Fibroblast of lung (primary cell): ENCODE data around the gene WDR43. TPM values are rescaled to one million over a fixed set of nuclear protein-coding genes. Genes with fewer than 3 reads are reported as not detected.

Source experiments
- DNase-seq, 2 donors: peaks; one replicate each; pipeline versions ENCODE4 v3.0.0 to v3.0.0-alpha.2; 2010; ENCODE audit warnings: low read depth in 2 of 2
- H2AFZ ChIP-seq: 2 replicates; pipeline ENCODE4 v1.5.1; 2012; ENCODE audit warnings: low read length, control low read depth, inconsistent platforms
- H3K27ac ChIP-seq: 2 replicates; pipeline ENCODE4 v1.5.1; 2011; ENCODE audit warnings: low read length, control low read depth; ENCODE audit not compliant: insufficient read depth
- H3K27me3 ChIP-seq: 2 replicates; pipeline ENCODE4 v1.5.1; 2011; ENCODE audit warnings: mild to moderate bottlenecking, low read length; ENCODE audit not compliant: control insufficient read depth, insufficient read depth
- H3K36me3 ChIP-seq: 2 replicates; pipeline ENCODE4 v1.5.1; 2011; ENCODE audit warnings: low read length; ENCODE audit not compliant: control insufficient read depth, insufficient read depth
- H3K4me1 ChIP-seq: 2 replicates; pipeline ENCODE4 v1.5.1; 2011; ENCODE audit warnings: low read length; ENCODE audit not compliant: control insufficient read depth, insufficient read depth; ENCODE audit errors: extremely low read depth
- H3K4me2 ChIP-seq: 2 replicates; pipeline ENCODE4 v1.5.1; 2011; ENCODE audit warnings: low read length, control low read depth; ENCODE audit not compliant: insufficient read depth; ENCODE audit errors: extremely low read depth
- H3K4me3 ChIP-seq, 4 experiments: fragments of 200-600 bp in 1 of 4; sonication (generic) in 1 of 4; replicated peaks in 1 of 4; 2 replicates each; pipeline ENCODE4 v1.5.1; 2011 to 2016; ENCODE audit warnings: low read length in 4 of 4, low read depth in 3 of 4, mild to moderate bottlenecking in 3 of 4, control low read depth in 2 of 4, inconsistent platforms in 1 of 4, mixed read lengths in 1 of 4; ENCODE audit not compliant: insufficient read depth in 1 of 4; ENCODE audit errors: control extremely low read depth in 1 of 4
- H3K79me2 ChIP-seq: 2 replicates; pipeline ENCODE4 v1.5.1; 2012; ENCODE audit warnings: mild to moderate bottlenecking, low read length, inconsistent platforms; ENCODE audit not compliant: control insufficient read depth, insufficient read depth
- H3K9ac ChIP-seq: 2 replicates; pipeline ENCODE4 v1.5.1; 2011; ENCODE audit warnings: mild to moderate bottlenecking, low read length, control low read depth; ENCODE audit not compliant: insufficient read depth
- H3K9me3 ChIP-seq: 2 replicates; pipeline ENCODE4 v1.5.1; 2012; ENCODE audit warnings: low read depth, low read length; ENCODE audit not compliant: control insufficient read depth, insufficient read depth
- H4K20me1 ChIP-seq: 2 replicates; pipeline ENCODE4 v1.5.1; 2011; ENCODE audit warnings: low read length; ENCODE audit not compliant: control insufficient read depth, insufficient read depth; ENCODE audit errors: extremely low read depth
- EZH2 ChIP-seq: IDR thresholded peaks from 2 replicates; pipeline ENCODE4 v1.5.1; 2012; ENCODE audit warnings: low read length, control low read depth, mild to moderate bottlenecking; ENCODE audit errors: missing control alignments
- polyA plus RNA-seq, 2 donors: library from polyadenylated mRNA; depleted of rRNA in 1 of 2; stranded (reverse) in 1 of 2; unstranded in 1 of 2; fragments of >200 nt; gene quantifications; 2 replicates each; pipeline ENCODE4 v1.2.1, GENCODE V29; 2011 to 2012; ENCODE audit warnings: missing spikeins in 1 of 2
- total RNA-seq: library from RNA; depleted of rRNA; stranded (reverse); fragments of >200 nt; gene quantifications from 2 replicates; pipeline ENCODE4 v1.2.1, GENCODE V29; 2014
- TF ChIP-seq, protein P1 (sequence below), 2 donors: IDR thresholded peaks in 1 of 2; conservative IDR thresholded peaks in 1 of 2; 1 replicate in 1 of 2; 2 replicates in 1 of 2; pipeline ENCODE4 v1.5.1; 2011 to 2012; ENCODE audit warnings: low read length in 2 of 2, control low read depth in 1 of 2, inconsistent platforms in 1 of 2, low read depth in 1 of 2, mild to moderate bottlenecking in 1 of 2

The WDR43 gene
- total and polyA plus RNA-seq, 2 donors (not counting 1 experiment from before 2014, with no cell fraction given): 71.5 to 74.7 TPM

DNA sequence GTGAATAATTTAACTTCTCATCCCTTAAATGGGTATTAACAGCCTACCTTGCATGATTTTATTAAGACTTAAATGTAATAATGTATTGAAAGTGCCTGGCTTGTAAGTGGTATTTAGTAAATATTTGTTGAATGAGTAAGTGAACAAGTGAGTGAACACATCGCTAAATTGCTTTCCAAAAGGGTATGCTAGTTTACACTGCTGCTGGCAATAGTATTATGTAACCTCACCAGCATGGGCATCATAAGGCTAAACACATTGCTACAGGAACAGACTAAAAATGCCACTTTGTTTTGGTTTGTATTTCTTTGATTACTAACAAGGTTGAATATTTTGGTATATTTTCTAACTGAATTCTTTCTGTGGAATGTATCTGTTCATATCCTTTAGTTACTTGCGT is 9.8 kb downstream of the WDR43 start:
- no peak for TF ChIP-seq EZH2
- TF ChIP-seq, protein P1, sequence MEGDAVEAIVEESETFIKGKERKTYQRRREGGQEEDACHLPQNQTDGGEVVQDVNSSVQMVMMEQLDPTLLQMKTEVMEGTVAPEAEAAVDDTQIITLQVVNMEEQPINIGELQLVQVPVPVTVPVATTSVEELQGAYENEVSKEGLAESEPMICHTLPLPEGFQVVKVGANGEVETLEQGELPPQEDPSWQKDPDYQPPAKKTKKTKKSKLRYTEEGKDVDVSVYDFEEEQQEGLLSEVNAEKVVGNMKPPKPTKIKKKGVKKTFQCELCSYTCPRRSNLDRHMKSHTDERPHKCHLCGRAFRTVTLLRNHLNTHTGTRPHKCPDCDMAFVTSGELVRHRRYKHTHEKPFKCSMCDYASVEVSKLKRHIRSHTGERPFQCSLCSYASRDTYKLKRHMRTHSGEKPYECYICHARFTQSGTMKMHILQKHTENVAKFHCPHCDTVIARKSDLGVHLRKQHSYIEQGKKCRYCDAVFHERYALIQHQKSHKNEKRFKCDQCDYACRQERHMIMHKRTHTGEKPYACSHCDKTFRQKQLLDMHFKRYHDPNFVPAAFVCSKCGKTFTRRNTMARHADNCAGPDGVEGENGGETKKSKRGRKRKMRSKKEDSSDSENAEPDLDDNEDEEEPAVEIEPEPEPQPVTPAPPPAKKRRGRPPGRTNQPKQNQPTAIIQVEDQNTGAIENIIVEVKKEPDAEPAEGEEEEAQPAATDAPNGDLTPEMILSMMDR (conservative IDR thresholded peaks at IDR 0.05 in 1 of 2, IDR thresholded peaks at IDR 0.05 in 1 of 2; ENCODE audit: low read depth in 1 of 2, low read length in 2 of 2): no peak
- Histone ChIP-seq H3K9me3 (no peaks in the 10 kb centered on the region), H3K4me2 (no peak overlapping the region), H3K9ac (no peak overlapping the region), H4K20me1 (peaks cover under 1% of the 10 kb centered on the region), H3K27me3 (no peaks in the 10 kb centered on the region), H3K36me3 (peaks cover 10% of the 10 kb centered on the region), H3K27ac (no peak overlapping the region), H3K4me3 (no peak overlapping the region), H2AFZ (no peak overlapping the region), H3K79me2 (peaks cover 73% of the 10 kb centered on the region), H3K4me1 (no peaks in the 10 kb centered on the region)
- DNase-seq: peak; percentile 46 to 64

GRCh38 chr2:28904802-28905457 is 10.5 kb downstream of the WDR43 start:
- H4K20me1 ChIP-seq: no peaks in the 10 kb centered on the region
- peaks cover 73% of the 10 kb centered on the region for H3K79me2 ChIP-seq
- no peaks in the 10 kb centered on the region for H3K4me1 ChIP-seq
- peak in 1 of 2 donors; percentile 47 for DNase-seq
- peaks cover 10% of the 10 kb centered on the region for H3K36me3 ChIP-seq
- no peak overlapping the region for H2AFZ ChIP-seq
- TF ChIP-seq, protein P1 (conservative IDR thresholded peaks at IDR 0.05 in 1 of 2, IDR thresholded peaks at IDR 0.05 in 1 of 2; ENCODE audit: low read depth in 1 of 2, low read length in 2 of 2): no peak
- TF ChIP-seq EZH2: no peak
- no peak overlapping the region for H3K4me2 ChIP-seq
- H3K9ac ChIP-seq: no peak overlapping the region
- no peaks in the 10 kb centered on the region for H3K9me3 ChIP-seq
- no peaks in the 10 kb centered on the region for H3K27me3 ChIP-seq
- H3K27ac ChIP-seq: no peak overlapping the region
- H3K4me3 ChIP-seq: no peak overlapping the region

DNA sequence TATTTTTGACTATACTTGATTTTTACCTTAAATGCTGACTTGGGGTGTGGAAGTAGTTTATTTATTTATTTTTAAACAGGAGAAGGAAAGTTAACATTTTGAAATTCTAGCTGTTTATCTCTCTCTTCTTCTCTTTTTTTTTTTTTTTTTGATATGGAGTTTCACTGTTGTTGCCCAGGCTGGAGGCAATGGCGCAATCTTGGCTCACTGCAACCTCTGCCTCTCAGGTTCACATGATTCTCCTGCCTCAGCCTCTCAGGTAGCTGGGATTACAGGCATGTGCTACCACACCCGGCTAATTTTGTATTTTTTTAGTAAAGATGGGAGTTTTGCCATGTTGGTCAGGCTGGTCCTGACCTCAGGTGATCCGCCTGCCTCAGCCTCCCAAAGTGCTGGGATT is 11.1 kb downstream of the WDR43 start:
- no peak overlapping the region for H2AFZ ChIP-seq
- no peak overlapping the region for H3K4me2 ChIP-seq
- H3K36me3 ChIP-seq: peaks cover 10% of the 10 kb centered on the region
- H3K27me3 ChIP-seq: no peaks in the 10 kb centered on the region
- no peaks in the 10 kb centered on the region for H3K9me3 ChIP-seq
- no peak overlapping the region for H3K27ac ChIP-seq
- no peak for TF ChIP-seq EZH2
- TF ChIP-seq, protein P1 (conservative IDR thresholded peaks at IDR 0.05 in 1 of 2, IDR thresholded peaks at IDR 0.05 in 1 of 2; ENCODE audit: low read depth in 1 of 2, low read length in 2 of 2): no peak
- H4K20me1 ChIP-seq: no peaks in the 10 kb centered on the region
- DNase-seq: no peak
- H3K4me1 ChIP-seq: no peaks in the 10 kb centered on the region
- peaks cover 71% of the 10 kb centered on the region for H3K79me2 ChIP-seq
- H3K4me3 ChIP-seq: no peak overlapping the region
- H3K9ac ChIP-seq: no peak overlapping the region
